HCT116 (cell line): ENCODE results near the gene RIPOR2. TPM values are rescaled to one million over a fixed set of nuclear protein-coding genes. Genes with fewer than 3 reads are reported as not detected.

Source experiments
- ATAC-seq: fragments of 200-7000 bp; cut with Tn5 transposase; 2 replicates; pipeline ENCODE4 v1.9.1; 2020; ENCODE audit warnings: mild to moderate bottlenecking, moderate library complexity
- BruUV-seq: library from RNA; stranded (reverse); fragments of 400-500 nt; replicated peaks from 2 replicates; lab custom pipeline; 2021; lab: Mats Ljungman, UMichigan
- CTCF ChIA-PET: fragments of 300-600 bp; sonication (Branson Sonifier 250); formaldehyde crosslinking; loops from one replicate; lab custom pipeline; 2021; ENCODE audit warnings: antibody characterized with exemption; lab: Charles Lee
- POLR2A ChIA-PET: fragments of 300-600, 350-600 bp; sonication (Branson Sonifier 250); formaldehyde crosslinking; loops from one replicate; lab custom pipeline; 2021; ENCODE audit warnings: antibody characterized with exemption; lab: Charles Lee
- RAD21 ChIA-PET, 2 experiments: fragments of 300-600 bp; sonication (Branson Sonifier 250); formaldehyde crosslinking; loops; one replicate each; lab custom pipeline; 2023; ENCODE audit warnings: low total read pairs in 2 of 2; ENCODE audit not compliant: uncharacterized antibody in 2 of 2, unreplicated experiment in 2 of 2, low non-redundant PET in 1 of 2; lab: Charles Lee
- DNase-seq: peaks from one replicate; pipeline ENCODE4 v3.0.0-alpha.2; 2010; ENCODE audit warnings: low read depth, low spot score
- H2AFZ ChIP-seq: fragments of 200-600 bp; shearing (Covaris generic), sonication (generic); 2 replicates; pipeline ENCODE4 v1.6.1; 2017; ENCODE audit warnings: low read depth, mixed run types, mixed read lengths, antibody characterized with exemption, low read length; ENCODE audit not compliant: poor library complexity, severe bottlenecking
- H3K27ac ChIP-seq: 2 replicates; pipeline ENCODE4 v1.5.1; 2012; ENCODE audit warnings: low read depth, low read length
- H3K27me3 ChIP-seq: fragments of 200-600 bp; sonication (generic); 2 replicates; pipeline ENCODE4 v1.6.1; 2016; ENCODE audit warnings: mixed run types, low read length, mixed read lengths; ENCODE audit not compliant: insufficient read depth
- H3K36me3 ChIP-seq, 2 experiments: fragments of 200-500 bp in 1 of 2; fragments of 200-600 bp in 1 of 2; sonication (Bioruptor generic) in 1 of 2; sonication (generic) in 1 of 2; 2 replicates each; pipeline versions ENCODE4 v1.5.1 to v1.6.1; 2014 to 2016; ENCODE audit warnings: low read length in 2 of 2, inconsistent platforms in 1 of 2, mixed read lengths in 1 of 2, mixed run types in 1 of 2; ENCODE audit not compliant: insufficient read depth in 2 of 2, control insufficient read depth in 1 of 2
- H3K4me1 ChIP-seq, 2 experiments: fragments of 200-600 bp in 1 of 2; sonication (generic) in 1 of 2; 2 replicates each; pipeline versions ENCODE4 v1.5.1 to v1.6.1; 2012 to 2017; ENCODE audit warnings: low read length in 2 of 2, inconsistent platforms in 1 of 2, mild to moderate bottlenecking in 1 of 2, mixed read lengths in 1 of 2, mixed run types in 1 of 2, moderate library complexity in 1 of 2; ENCODE audit not compliant: insufficient read depth in 2 of 2, control insufficient read depth in 1 of 2
- H3K4me2 ChIP-seq: fragments of 200-600 bp; sonication (generic); 2 replicates; pipeline ENCODE4 v1.6.1; 2017; ENCODE audit warnings: mixed run types, low read length, mixed read lengths
- H3K4me3 ChIP-seq, 2 experiments: fragments of 200-600 bp in 1 of 2; sonication (generic) in 1 of 2; replicated peaks in 1 of 2; 2 replicates each; pipeline ENCODE4 v1.5.1; 2011 to 2016; ENCODE audit warnings: low read length in 2 of 2, control low read depth in 1 of 2, low read depth in 1 of 2, mild to moderate bottlenecking in 1 of 2, mixed read lengths in 1 of 2, mixed run types in 1 of 2
- H3K79me2 ChIP-seq: fragments of 200-600 bp; sonication (generic); 2 replicates; pipeline ENCODE4 v1.6.1; 2017; ENCODE audit warnings: mild to moderate bottlenecking, mixed run types, low read length, moderate library complexity, mixed read lengths; ENCODE audit not compliant: insufficient read depth
- H3K9ac ChIP-seq: fragments of 200-600 bp; sonication (generic); 2 replicates; pipeline ENCODE4 v1.6.1; 2016; ENCODE audit warnings: low read length, mixed read lengths
- H3K9me2 ChIP-seq: fragments of 200-600 bp; sonication (generic), shearing (Covaris generic); 2 replicates; pipeline ENCODE4 v1.6.1; 2017; ENCODE audit warnings: mixed run types, mild to moderate bottlenecking, moderate library complexity; ENCODE audit not compliant: insufficient read depth
- H3K9me3 ChIP-seq, 2 experiments: fragments of 200-500 bp in 1 of 2; fragments of 200-600 bp in 1 of 2; sonication (Bioruptor generic) in 1 of 2; sonication (generic) in 1 of 2; 2 replicates each; pipeline ENCODE4 v1.6.1; 2014 to 2017; ENCODE audit warnings: low read length in 2 of 2, mixed read lengths in 2 of 2, inconsistent platforms in 1 of 2, low read depth in 1 of 2, mild to moderate bottlenecking in 1 of 2, mixed run types in 1 of 2, moderate library complexity in 1 of 2; ENCODE audit not compliant: control insufficient read depth in 1 of 2, insufficient read depth in 1 of 2
- H4K20me1 ChIP-seq: fragments of 200-600 bp; sonication (generic), shearing (Covaris generic); 2 replicates; pipeline ENCODE4 v1.6.1; 2017; ENCODE audit warnings: mixed run types, mild to moderate bottlenecking, moderate library complexity; ENCODE audit not compliant: insufficient read depth
- CBX3 ChIP-seq: IDR thresholded peaks from 2 replicates; pipeline ENCODE4 v1.6.1; 2012; ENCODE audit warnings: low read depth
- CEBPB ChIP-seq: IDR thresholded peaks from 2 replicates; pipeline ENCODE4 v1.6.1; 2012; ENCODE audit warnings: low read depth
- EGR1 ChIP-seq: IDR thresholded peaks from 2 replicates; pipeline ENCODE4 v1.6.1; 2012; ENCODE audit warnings: low read depth
- EZH2phosphoT487 ChIP-seq: fragments of 200-600 bp; IDR thresholded peaks from 2 replicates; pipeline ENCODE4 v1.6.1; 2018; ENCODE audit warnings: antibody characterized with exemption, borderline replicate concordance
- JUND ChIP-seq: IDR thresholded peaks from 2 replicates; pipeline ENCODE4 v1.6.1; 2012
- RAD21 ChIP-seq: IDR thresholded peaks from 2 replicates; pipeline ENCODE4 v1.6.1; 2012; ENCODE audit warnings: low read depth, mild to moderate bottlenecking
- SIN3A ChIP-seq: IDR thresholded peaks from 2 replicates; pipeline ENCODE4 v1.6.1; 2012; ENCODE audit warnings: low read depth
- ZFX ChIP-seq: fragments of 450-650 bp; IDR thresholded peaks from 2 replicates; pipeline ENCODE4 v1.6.1; 2017
- intact Hi-C: fragments of 100-400 bp; cut with micrococcal nuclease; formaldehyde crosslinking; loops from 2 replicates; pipeline ENCODE4 v1.10.0; 2022
- total RNA-seq: library from RNA; stranded (reverse); gene quantifications from one replicate; pipeline ENCODE4 v1.2.1, GENCODE V29; 2021; ENCODE audit not compliant: unreplicated experiment
- TF ChIP-seq, protein P1 (sequence below): IDR thresholded peaks from 2 replicates; pipeline ENCODE4 v1.6.1; 2012
- TF ChIP-seq, protein P2 (sequence below): IDR thresholded peaks from 2 replicates; pipeline ENCODE4 v1.6.1; 2011; ENCODE audit warnings: mild to moderate bottlenecking, low read length, moderate library complexity; ENCODE audit not compliant: insufficient replicate concordance; ENCODE audit errors: extremely low read depth
- TF ChIP-seq, protein P3 (sequence below), 3 experiments: fragments of 200-600 bp in 1 of 3; sonication (generic) in 1 of 3; IDR thresholded peaks in 2 of 3; conservative IDR thresholded peaks in 1 of 3; 2 replicates each; pipeline ENCODE4 v1.5.1; 2012 to 2017; ENCODE audit warnings: low read depth in 2 of 3, low read length in 2 of 3, antibody characterized with exemption in 1 of 3, borderline replicate concordance in 1 of 3, control low read depth in 1 of 3, mild to moderate bottlenecking in 1 of 3, mixed read lengths in 1 of 3, mixed run types in 1 of 3, moderate library complexity in 1 of 3; ENCODE audit not compliant: insufficient read depth in 1 of 3
- TF ChIP-seq, protein P4 (sequence below): IDR thresholded peaks from 2 replicates; pipeline ENCODE4 v1.6.1; 2012
- TF ChIP-seq, protein P5 (sequence below): IDR thresholded peaks from 2 replicates; pipeline ENCODE4 v1.6.1; 2012; ENCODE audit warnings: low read depth

Gene RIPOR2
- total RNA-seq, 1 experiment from 2014 or later: 0.44 TPM

DNA sequence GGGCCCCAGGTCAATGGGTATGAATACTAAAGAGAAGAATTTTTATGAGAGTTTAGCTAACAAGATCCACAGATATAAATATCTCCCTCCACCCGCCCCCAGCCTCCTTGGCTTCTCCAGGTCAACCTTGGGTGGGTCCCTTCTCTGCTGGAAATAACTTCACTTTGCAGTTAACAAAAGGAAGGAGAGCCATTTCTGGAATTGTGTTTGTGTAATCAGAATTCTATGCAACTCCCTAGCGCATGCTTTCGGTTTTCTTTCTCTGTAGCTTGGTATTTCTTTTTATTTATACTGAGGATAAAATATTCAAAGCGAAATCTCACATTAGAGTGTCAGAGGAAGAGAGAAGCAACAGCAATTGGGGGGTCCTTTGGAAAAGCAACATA lies 27.1 kb downstream of the RIPOR2 start:
- ChIA-PET CTCF (no interaction called here), POLR2A (no interaction called here), RAD21 (no interaction called here)
- no TSS peak for BruUV-seq
- Histone ChIP-seq H3K9me2 (no peaks in the 10 kb centered on the region), H3K4me3 (no peak overlapping the region), H3K79me2 (no peaks in the 10 kb centered on the region), H3K9ac (no peak overlapping the region), H2AFZ (no peak overlapping the region), H3K9me3 (no peaks in the 10 kb centered on the region), H3K4me1 (no peaks in the 10 kb centered on the region), H3K27me3 (peaks cover 4% of the 10 kb centered on the region; the same call in 1 of the 2 replicates), H4K20me1 (no peaks in the 10 kb centered on the region), H3K36me3 (no peaks in the 10 kb centered on the region), H3K27ac (no peak overlapping the region), H3K4me2 (no peak overlapping the region)
- ATAC-seq: no peak
- no peak for DNase-seq
- intact Hi-C loops: no loop called here
- no peak for TF ChIP-seq EGR1
- no peak for TF ChIP-seq EZH2phosphoT487
- TF ChIP-seq, protein P1, sequence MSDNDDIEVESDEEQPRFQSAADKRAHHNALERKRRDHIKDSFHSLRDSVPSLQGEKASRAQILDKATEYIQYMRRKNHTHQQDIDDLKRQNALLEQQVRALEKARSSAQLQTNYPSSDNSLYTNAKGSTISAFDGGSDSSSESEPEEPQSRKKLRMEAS: no peak
- TF ChIP-seq CBX3: no peak
- TF ChIP-seq, protein P2, sequence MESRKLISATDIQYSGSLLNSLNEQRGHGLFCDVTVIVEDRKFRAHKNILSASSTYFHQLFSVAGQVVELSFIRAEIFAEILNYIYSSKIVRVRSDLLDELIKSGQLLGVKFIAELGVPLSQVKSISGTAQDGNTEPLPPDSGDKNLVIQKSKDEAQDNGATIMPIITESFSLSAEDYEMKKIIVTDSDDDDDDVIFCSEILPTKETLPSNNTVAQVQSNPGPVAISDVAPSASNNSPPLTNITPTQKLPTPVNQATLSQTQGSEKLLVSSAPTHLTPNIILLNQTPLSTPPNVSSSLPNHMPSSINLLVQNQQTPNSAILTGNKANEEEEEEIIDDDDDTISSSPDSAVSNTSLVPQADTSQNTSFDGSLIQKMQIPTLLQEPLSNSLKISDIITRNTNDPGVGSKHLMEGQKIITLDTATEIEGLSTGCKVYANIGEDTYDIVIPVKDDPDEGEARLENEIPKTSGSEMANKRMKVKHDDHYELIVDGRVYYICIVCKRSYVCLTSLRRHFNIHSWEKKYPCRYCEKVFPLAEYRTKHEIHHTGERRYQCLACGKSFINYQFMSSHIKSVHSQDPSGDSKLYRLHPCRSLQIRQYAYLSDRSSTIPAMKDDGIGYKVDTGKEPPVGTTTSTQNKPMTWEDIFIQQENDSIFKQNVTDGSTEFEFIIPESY: no peak
- TF ChIP-seq, protein P3, sequence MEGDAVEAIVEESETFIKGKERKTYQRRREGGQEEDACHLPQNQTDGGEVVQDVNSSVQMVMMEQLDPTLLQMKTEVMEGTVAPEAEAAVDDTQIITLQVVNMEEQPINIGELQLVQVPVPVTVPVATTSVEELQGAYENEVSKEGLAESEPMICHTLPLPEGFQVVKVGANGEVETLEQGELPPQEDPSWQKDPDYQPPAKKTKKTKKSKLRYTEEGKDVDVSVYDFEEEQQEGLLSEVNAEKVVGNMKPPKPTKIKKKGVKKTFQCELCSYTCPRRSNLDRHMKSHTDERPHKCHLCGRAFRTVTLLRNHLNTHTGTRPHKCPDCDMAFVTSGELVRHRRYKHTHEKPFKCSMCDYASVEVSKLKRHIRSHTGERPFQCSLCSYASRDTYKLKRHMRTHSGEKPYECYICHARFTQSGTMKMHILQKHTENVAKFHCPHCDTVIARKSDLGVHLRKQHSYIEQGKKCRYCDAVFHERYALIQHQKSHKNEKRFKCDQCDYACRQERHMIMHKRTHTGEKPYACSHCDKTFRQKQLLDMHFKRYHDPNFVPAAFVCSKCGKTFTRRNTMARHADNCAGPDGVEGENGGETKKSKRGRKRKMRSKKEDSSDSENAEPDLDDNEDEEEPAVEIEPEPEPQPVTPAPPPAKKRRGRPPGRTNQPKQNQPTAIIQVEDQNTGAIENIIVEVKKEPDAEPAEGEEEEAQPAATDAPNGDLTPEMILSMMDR (IDR thresholded peaks at IDR 0.05 in 2 of 3, conservative IDR thresholded peaks at IDR 0.05 in 1 of 3; ENCODE audit: borderline replicate concordance in 1 of 3, insufficient read depth in 1 of 3, low read depth in 2 of 3, low read length in 2 of 3): no peak
- TF ChIP-seq, protein P4, sequence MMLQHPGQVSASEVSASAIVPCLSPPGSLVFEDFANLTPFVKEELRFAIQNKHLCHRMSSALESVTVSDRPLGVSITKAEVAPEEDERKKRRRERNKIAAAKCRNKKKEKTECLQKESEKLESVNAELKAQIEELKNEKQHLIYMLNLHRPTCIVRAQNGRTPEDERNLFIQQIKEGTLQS: no peak
- TF ChIP-seq CEBPB: no peak
- no peak for TF ChIP-seq JUND
- TF ChIP-seq RAD21: no peak
- TF ChIP-seq ZFX: no peak
- TF ChIP-seq, protein P5, sequence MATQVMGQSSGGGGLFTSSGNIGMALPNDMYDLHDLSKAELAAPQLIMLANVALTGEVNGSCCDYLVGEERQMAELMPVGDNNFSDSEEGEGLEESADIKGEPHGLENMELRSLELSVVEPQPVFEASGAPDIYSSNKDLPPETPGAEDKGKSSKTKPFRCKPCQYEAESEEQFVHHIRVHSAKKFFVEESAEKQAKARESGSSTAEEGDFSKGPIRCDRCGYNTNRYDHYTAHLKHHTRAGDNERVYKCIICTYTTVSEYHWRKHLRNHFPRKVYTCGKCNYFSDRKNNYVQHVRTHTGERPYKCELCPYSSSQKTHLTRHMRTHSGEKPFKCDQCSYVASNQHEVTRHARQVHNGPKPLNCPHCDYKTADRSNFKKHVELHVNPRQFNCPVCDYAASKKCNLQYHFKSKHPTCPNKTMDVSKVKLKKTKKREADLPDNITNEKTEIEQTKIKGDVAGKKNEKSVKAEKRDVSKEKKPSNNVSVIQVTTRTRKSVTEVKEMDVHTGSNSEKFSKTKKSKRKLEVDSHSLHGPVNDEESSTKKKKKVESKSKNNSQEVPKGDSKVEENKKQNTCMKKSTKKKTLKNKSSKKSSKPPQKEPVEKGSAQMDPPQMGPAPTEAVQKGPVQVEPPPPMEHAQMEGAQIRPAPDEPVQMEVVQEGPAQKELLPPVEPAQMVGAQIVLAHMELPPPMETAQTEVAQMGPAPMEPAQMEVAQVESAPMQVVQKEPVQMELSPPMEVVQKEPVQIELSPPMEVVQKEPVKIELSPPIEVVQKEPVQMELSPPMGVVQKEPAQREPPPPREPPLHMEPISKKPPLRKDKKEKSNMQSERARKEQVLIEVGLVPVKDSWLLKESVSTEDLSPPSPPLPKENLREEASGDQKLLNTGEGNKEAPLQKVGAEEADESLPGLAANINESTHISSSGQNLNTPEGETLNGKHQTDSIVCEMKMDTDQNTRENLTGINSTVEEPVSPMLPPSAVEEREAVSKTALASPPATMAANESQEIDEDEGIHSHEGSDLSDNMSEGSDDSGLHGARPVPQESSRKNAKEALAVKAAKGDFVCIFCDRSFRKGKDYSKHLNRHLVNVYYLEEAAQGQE: no peak
- TF ChIP-seq SIN3A: no peak
